DMS114 treated with DMSO at 0.1 percent for 48 hours (cell line): Measurements from ENCODE around the gene ARSB.
"Not testable (repeated sequence)": the region's sequence is repeated elsewhere in the genome, so short reads cannot be mapped to it uniquely, and the experiment has no call there.

Source experiments
- DNase-seq: peaks from one replicate; lab custom pipeline; 2025; ENCODE audit not compliant: unreplicated experiment; lab: John Stamatoyannopoulos, UW

ARSB gene

DNA sequence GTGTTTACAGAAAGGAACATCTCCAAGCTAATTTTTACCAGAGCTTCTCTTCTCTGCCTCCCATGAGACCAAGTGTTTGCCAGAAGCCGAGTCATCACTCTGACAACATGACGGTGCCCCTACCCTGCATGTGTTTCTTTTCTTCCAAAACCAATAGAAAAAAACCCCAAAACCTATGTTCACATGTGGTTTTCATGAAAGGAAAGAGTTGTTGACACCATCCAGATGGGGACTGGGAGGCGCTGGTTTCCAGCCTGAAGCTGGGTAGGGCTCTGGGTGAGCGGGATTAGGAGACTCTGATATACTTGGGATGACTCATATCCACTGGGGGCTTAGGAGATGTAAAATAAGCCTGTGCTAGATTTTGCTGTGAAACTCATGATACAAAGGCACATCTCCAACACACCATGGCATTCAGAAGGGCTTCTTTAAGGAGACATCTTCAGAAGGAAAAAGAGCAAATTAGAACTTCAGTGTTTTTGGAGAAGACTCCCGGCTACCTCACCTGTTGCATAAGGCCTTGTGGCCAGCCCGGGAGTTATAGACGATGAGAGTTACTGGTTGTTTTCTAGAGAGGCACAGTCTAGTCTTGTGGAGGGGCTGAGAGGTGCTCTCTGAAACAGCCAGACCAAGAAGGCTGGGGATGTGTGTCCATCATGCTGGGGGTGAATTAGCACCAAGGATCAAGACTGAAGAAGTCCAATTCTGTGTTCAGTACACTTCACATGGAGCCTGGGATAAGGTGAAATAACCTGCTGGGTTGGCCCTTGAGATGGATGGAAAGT lies 227.6 kb downstream of the ARSB start:
- DNase-seq = no peak

DNA sequence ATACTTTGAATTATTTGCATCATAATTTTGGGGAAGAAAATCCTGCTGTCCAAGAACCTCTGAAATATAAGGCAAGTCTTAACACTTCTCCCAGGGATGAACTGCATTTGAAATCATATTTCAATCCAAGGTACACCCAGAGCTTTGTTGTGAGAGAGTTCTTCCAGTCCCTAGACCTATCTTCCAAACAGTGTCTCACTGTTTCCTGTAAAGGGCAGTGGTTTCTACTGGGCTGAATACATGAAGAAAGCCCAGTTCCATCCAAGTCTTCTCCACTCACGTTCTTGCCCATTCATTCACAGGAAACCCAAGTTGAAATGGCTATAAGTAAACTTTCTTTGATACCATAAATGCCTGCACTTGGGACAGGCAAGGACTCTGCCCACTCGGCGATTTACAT lies 228.3 kb downstream of the ARSB start:
- no peak for DNase-seq

DNA sequence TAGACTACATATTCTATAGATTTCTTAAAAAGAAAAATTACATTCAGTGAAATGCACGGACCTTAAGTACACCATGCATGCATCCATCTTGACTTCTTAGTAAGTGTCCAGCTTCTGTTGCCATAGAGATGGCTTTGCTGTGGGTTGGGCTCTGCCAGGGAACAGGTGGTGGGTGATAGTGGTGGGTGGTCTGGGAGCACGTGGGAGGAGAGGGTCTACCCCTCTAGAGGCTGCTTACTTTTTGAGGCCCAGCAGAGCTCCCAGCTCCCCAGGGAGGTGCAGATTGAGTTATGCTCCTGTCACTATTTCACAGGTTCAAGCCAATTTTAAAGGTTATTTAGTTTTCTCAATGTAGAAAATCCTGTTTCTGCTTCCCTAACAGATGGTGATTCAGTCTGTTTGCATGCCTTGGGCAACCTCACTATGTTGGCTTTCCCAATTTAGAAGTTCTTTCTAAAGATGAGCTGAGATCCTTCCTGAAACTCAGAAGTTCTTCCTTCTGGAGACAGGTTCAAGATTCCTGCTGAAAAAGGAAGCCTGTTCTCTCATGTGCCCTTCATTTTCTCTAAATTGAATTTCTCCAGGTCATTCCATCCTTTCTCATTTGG lies 229.2 kb downstream of the ARSB start:
- no peak for DNase-seq

DNA sequence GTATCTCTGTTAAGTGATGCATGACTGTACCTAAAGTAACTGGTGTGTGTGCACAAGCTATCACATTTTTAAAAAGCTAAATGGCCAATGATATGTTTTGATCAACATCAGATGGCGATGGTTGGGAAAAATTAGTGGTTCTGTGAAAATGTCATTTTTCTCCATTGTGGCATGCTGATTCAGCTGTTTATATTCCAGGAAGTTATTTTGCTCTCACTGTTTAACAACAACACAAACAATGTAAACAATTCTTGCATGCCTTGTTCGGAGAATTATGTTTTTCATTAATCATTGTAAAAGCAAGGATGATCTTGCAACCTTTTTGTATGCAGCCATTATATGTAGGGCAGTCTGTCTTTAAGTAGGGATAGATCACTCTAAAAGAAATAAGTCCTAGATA lies 230.5 kb downstream of the ARSB start:
- no peak for DNase-seq

DNA sequence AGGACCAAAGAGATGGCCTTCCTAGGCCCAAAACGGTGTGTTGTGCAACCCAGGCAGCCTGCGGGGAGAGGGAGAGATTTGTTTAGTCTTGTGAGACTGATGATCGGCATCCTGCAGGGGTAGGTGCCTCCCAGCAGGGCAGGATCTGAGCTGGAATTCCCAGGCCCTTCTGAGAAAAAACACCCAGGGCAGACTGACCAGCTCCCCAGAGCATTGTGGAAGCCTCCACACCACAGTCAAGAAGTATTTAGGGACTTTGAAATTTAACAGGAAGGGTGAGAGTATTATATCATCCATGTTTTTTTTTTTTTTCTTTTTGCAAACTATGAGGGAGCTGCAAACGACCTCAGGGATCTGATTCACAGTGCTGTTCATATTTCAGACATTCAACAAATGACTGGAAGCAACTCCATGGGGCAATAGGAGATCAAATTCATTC lies 232.0 kb downstream of the ARSB start:
- no peak for DNase-seq

DNA sequence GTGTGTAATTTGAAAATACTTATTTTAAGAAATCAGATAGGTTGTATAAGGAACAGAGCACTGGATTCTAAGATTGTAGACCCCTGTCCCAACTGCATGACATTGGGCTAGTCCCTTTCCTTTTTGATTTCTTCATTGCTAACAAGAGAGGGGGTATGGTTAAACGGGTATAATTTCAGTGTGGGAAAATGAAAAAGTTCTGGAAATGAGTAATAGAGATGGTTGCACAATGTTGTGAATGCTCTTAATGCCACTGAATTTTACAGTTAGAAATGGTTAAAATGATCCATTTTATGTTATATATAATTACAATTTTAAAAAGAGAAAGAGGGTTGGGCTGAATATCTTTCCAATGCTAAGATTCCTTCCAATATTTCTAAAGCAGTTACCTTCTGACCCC lies 233.2 kb downstream of the ARSB start:
- DNase-seq = no peak

DNA sequence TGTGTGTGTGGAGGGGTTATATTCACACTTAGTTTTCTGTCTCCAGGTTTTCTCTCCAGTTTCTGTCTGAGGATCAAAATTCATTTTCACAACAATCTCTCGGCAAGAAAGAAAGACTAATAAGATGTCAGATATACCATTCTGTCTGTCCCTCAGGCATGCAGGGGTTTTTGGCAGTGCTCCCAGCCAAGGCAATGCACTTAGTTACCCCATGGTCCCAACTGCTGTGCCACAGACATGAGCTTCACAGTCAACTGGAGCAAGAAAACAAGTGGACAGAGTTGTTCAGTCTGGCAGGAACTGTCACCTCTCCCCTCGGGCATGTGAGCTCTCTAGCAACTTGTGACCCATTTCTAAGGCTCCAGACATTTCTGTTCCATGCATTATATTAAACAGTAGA lies 234.8 kb downstream of the ARSB start:
- DNase-seq = no peak

DNA sequence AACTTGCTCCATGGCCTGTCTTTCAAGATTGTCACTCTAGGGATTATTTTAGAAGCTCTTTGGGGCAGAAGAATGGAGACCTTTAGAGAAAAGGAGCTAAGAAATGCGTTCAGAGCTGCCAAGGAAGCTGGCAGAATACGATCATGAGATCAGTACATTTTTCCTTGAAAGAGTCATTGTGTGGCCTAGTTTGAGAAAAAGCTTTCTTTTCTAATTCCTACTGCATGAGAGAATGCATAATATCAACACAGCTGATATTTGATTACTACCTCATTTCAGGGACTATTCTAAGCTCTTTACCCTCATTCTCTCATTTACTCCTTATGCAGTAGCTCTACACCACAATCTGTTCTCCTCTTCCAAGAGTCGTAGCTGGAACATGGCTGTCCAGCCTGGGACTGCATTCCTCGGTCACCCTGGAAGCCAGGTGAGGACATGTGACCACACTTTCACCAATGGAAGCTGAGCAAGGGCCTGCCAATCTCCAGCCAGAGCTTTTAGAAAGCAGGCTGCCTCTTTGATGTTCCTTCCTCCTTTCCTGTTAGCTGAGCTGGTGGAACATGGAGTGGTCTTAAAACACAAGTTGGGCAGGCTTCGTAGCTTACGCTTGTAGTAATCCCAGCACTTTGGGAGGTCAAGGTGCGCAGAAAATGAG lies 237.3 kb downstream of the ARSB start:
- no peak for DNase-seq

DNA sequence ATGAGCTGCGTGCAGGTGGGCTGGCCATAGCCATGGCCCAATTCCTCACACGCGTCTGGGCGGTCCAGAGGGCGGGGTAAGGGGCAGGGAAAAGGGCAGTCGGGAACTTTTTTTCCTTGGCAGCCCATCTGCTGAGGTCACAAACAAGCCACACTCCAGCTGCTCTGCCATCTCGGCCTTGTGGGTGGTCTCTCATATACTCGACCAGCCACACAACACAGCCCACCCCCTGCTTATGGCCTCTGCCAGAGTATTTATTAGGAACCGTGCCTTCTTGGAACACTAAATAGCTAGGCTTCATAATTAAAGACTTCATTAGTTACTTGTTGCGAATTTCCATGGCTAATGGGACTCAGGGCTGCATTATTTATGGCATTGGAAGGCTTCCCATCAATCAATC lies 238.1 kb downstream of the ARSB start:
- no peak for DNase-seq

DNA sequence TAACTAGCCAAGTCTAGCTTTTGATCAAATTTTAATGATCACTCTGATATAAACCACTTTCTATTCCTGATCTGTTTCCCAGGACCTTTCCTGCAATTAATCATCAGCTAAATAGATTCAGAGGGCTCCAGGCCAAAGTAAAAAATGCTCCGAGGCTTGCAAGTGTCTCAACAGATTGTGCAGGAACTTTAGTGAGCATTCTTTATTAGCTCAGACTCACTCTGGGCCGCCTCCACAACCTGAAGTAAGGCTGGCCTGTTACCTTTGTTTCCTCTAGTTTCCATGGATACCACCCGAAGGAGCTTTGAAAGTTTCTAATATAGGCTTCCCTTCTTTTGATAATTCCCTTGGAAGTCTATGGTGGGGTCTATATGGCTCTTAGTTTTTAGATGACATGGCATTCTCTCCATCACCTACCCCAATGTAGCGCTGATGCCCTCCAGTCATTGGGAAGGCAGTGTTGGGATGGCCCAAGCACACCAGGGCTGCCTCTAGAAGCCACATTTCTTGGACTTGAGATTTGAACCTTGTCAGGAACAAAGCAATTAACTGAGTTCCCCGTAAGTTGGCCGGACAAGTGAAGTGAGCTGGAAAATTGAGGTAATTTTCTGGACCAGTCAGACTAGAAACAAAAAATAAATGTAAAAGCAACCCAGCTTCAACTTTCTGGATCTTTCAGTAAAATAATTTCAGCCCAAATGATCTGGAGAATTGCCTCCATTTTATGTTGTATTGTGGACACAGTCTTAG lies 238.9 kb downstream of the ARSB start:
- no peak for DNase-seq

DNA sequence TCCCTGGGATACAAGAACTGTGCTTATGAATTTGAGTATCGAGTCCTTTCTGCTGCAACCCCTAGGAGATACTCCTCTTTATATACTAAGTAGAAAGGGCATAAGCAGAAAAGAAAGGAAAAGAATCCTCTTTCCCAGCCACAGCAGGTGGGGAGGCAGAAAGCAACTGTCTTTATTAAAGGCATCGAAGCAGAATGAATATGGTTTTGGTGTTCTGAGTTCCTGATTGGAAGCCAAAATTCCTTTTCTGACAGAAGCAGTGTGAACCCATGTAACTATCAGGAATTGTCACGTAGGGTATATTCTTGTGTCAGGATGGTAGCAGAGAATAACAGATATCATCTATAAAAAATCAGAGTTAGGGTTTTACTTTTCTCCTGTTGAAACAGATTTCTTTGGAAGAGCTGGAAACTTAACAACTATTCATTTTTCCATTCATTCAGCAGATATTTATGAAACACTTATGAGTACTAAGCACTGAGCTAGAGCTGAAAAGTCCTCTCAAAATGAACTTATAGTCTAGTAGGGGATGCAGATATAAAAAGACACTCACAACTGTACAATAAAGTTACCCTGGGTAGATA lies 240.1 kb downstream of the ARSB start:
- no peak for DNase-seq

DNA sequence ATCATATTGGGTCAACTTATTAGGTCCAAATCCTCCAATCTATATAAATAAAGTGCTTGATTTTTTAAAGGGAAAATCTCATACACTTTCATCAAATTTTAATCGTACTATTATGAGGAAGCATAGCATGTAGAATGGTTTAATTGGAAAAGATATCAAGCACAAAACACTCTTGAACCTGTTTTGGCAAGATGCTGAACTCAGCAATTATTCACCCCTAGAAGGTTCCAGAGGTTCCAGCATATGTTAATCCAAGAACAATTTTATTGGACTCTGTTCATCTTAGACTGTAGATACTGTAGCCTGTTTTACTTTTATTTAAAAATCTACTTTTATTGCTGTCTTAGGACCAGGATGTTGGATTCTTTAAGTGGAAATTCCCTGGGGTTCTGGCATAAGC lies 244.1 kb downstream of the ARSB start:
- no peak for DNase-seq

DNA sequence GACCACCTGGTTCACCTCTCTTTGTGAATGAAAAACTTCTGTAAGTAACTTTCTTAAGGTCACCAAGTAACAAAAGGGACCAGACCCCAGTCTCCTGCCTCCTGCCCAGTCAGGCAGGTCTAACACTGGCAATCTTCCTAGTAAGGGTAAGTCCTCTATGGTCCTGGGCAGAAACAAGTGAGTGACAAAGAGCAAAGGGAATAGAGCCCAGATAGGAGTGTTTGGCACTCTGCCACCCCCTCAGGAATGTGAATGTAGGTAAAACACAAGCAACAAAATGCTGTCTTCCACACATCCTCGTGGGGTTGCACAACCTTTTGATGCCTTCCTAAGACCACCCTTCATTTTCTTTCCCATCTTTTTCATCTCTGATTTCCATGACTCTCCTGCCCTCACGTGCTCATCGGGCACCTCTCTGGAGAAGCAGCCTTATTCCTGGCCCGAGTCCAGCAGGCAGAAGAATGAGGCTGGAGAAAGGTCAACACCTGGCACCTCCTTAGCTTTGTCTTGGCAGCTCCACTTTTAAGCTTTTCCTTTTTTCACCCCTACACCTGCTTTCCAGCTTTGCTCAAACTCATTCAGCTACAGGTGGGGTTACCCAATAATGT lies 246.3 kb downstream of the ARSB start:
- DNase-seq = no peak

DNA sequence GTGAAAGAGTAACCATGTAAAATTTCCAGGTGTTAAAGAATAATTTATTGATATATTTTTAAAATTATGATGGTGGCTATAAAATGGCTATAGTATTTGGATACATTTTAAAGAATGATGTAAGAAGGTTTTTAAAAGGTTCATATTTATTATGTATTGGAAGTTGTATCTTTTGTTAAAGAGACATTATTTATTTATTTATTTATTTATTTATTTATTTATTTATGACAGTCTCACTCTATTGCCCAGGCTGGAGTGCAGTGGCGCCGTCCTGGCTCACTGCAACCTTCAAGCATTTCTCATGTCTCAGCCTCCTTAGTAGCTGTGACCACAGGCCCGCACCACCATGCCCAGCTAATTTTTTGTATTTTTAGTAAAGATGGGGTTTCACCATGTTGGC lies 247.0 kb downstream of the ARSB start:
- DNase-seq = no peak

DNA sequence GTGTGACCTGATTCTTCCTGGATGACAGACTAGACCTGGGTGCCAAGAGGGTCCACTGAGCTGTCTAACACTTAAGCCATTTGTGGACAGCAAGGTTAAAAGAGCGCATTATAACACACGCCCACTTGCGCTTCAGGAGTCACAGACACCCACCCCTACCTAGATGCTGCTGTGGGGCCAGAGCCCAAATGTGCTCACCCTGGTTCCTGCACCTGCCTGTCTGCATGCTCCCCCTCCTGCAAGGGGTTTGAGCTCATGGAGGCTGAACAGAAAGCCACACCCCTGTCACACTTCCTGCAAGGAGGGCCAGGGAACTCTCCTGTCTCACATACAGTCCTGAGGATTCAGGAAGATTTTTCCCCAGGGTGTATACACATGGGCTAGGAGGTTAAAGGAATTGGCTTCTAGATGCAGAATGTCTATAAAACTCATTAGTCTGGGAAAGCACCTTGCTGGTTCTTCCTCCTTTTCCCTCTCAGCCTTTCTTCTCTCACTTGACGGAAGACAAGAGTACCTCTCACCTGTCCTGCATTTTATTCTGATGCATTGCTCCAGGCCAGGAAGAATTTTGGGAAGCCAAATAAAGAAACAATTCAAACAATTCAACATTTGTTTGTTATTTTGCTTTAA lies 249.2 kb downstream of the ARSB start:
- DNase-seq = no peak

DNA sequence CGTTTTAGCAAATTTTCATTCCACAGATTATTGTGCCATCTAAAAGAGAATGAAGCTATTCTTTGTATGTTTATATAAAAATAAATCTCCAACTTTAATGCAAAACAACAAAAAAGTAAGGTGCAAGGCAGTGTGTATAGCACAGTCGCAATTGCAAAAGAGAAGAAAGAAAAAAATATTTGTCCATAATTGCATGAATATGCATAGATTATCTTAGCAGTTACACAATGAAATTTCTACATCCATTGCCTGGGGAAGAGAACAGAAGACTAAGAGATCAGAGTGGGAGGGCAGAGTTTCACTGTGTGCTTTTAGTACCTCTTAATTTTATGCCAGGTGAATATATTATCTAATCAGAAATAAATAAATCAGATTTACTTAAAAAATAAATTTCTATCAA lies 250.2 kb downstream of the ARSB start:
- no peak for DNase-seq

DNA sequence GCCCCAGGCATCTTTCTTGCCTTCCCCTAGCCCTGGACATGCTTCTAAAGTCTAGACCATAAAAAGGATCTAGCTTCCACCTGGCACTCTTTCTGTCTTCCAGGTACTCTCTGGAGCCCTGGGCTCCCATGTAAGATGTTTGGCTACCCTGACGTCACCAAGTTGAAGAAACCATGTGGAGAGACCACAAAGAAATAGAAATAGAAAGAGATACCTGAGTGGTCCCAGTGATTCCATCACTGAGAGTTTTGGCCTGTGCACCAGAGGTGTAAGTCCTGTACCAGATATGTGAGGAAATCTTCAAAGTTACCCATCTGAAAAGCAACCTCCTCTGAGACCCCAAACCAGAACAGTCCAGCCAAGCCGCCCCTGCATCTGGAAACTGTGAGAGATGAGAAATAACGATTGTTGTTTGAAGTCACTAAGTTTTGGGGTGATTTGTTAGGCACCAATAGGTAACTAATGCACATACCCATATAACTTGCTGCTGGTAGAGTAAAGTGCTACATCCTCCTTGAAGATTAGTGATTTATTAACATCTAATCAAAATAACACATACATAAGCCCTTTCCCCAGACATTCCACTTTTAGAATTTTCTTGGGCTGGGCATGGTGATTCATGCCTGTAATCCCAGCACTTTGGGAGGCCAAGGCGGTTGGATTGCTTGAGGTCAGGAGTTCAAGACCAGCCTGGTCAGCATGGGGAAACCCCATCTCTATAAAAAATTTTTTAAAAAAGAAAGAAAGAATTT lies 250.8 kb downstream of the ARSB start:
- no peak for DNase-seq

DNA sequence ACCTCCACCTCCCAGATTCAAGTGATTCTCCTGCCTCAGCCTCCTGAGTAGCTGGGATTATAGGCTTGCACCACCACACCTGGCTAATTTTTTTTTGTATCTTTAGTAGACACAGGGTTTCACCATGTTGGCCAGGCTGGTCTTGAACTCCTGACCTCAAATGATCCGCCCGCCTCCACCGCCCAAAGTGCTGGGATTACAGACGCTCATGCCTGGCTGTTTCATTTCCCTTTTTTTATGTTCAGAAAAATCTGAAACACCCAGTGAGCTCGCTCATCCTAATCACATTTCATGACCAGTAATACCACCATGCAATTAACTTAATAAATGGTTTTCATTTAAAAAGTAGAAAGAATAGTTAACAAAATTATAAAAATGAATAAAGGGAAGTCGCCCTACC lies 252.4 kb downstream of the ARSB start:
- not testable (repeated sequence) for DNase-seq

DNA sequence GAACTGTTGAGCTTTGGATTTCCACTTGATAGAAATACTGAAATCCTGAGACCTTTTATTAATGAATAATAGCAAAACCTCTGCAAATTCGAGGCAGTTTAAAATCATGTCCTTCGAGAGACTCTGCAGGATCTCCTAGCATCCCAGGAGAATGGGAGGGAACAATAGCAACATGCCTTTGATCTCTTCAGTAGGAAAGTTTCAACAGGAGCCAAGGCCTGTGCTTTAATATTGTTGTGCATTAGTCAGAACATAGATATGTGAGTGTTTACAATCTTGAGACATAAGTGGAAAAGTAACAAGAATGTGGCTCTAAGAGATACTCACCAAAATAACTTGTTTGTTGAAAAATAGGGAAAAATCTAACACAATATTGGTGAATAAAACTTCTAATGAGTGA lies 253.2 kb downstream of the ARSB start:
- DNase-seq = no peak
